Measurements from ENCODE around the gene XXYLT1. TPM values are rescaled to one million over a fixed set of nuclear protein-coding genes. Genes with fewer than 3 reads are reported as not detected.

XXYLT1 gene
- total and polyA plus RNA-seq, 9 of the 15 experiments (the other 6 are each of a cell fraction or from before 2014, with no cell fraction given), result 1.9 to 18.9 (median 15.0) TPM

DNA sequence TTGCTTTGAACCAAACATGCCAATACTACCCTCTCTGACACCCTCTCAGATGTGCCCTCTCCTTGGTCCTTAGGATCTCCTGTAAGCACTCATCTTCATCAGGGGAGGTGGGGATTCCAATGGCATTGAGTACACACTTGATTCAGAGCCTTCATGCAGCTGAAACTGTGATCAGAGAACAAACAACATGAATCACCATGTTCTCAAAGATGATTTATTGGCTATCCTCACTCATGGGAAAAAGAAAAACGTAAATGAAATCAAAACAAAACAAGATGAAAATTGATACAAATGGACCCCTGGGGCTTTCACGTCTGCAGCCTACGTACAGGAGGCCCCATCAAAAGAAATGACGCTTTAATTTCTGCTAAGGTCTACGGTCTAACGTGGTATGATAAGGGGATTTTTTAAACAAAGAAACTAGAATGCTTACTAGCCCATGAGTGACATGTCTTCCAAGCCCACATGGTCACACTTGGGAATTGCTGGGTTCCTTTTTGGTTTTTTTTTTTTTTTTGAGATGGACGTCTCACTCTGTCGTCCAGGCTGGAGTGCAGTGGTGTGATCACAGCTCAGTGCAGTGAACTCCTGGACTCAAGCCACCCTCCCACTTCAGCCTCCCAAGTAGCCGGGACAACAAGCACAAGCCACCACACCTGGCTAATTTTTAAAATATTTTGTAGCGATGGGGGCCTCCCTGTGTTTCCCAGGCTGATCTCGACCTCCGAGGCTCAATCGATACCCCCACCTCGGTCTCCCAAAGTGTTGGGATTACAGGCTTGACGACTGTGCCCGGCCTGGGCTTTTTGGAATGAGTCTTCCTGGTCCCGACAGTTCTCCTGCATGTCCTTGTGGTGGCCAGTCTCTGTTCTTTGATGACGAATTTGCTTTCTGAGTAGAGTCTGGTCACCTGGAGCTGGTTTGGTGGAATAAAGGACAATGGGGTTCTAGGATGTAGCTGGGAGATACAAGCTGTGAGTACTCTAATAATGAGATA lies 202.6 kb downstream of the XXYLT1 start (continued):
- no peak for TF ChIP-seq FOXP4 (CRISPR knock-in tag; IDR thresholded peaks at IDR 0.05; ENCODE audit: borderline replicate concordance)
- no peak for TF ChIP-seq ZC3H8 (IDR thresholded peaks at IDR 0.05)
- TF ChIP-seq RREB1 (CRISPR knock-in tag; IDR thresholded peaks at IDR 0.05), result no peak
- TF ChIP-seq PHF21A (IDR thresholded peaks at IDR 0.05; ENCODE audit: borderline replicate concordance, low read depth), result no peak
- TF ChIP-seq, protein P1, sequence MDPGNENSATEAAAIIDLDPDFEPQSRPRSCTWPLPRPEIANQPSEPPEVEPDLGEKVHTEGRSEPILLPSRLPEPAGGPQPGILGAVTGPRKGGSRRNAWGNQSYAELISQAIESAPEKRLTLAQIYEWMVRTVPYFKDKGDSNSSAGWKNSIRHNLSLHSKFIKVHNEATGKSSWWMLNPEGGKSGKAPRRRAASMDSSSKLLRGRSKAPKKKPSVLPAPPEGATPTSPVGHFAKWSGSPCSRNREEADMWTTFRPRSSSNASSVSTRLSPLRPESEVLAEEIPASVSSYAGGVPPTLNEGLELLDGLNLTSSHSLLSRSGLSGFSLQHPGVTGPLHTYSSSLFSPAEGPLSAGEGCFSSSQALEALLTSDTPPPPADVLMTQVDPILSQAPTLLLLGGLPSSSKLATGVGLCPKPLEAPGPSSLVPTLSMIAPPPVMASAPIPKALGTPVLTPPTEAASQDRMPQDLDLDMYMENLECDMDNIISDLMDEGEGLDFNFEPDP (CRISPR knock-in tag; IDR thresholded peaks at IDR 0.05), result no peak

Data from K562 (cell line).